Astrocyte (in vitro differentiated cells and primary cell): Measurements from ENCODE around the gene PTPRE. TPM values are rescaled to one million over a fixed set of nuclear protein-coding genes. Genes with fewer than 3 reads are reported as not detected.

Experiments
- DNase-seq: peaks from one replicate; pipeline ENCODE4 v3.0.0-alpha.2; 2010; ENCODE audit warnings: low read depth
- FAIRE-seq: peaks from 2 replicates; lab custom pipeline; 2011; peaks lifted over from hg19 to GRCh38; lab: Jason Lieb, UNC
- H2AFZ ChIP-seq: 2 replicates; pipeline ENCODE4 v1.6.0; 2012; ENCODE audit warnings: low read depth, low read length, inconsistent platforms
- H3K27ac ChIP-seq: 2 replicates; pipeline ENCODE4 v1.5.1; 2011; ENCODE audit warnings: low read depth, low read length, inconsistent platforms
- H3K27me3 ChIP-seq: 2 replicates; pipeline ENCODE4 v1.6.0; 2011; ENCODE audit warnings: low read length, inconsistent platforms; ENCODE audit not compliant: insufficient read depth
- H3K36me3 ChIP-seq: 2 replicates; pipeline ENCODE4 v1.5.1; 2011; ENCODE audit warnings: low read length, inconsistent platforms; ENCODE audit not compliant: insufficient read depth
- H3K4me1 ChIP-seq: 2 replicates; pipeline ENCODE4 v1.5.1; 2011; ENCODE audit warnings: low read length, inconsistent platforms; ENCODE audit not compliant: insufficient read depth
- H3K4me2 ChIP-seq: 2 replicates; pipeline ENCODE4 v1.6.0; 2012; ENCODE audit warnings: low read length, inconsistent platforms
- H3K4me3 ChIP-seq: 2 replicates; pipeline ENCODE4 v1.5.1; 2011; ENCODE audit warnings: low read depth, mild to moderate bottlenecking, low read length, inconsistent platforms; ENCODE audit not compliant: insufficient read depth
- H3K79me2 ChIP-seq: 2 replicates; pipeline ENCODE4 v1.6.0; 2012; ENCODE audit warnings: mild to moderate bottlenecking, low read length, inconsistent platforms; ENCODE audit not compliant: insufficient read depth
- H3K9ac ChIP-seq: 2 replicates; pipeline ENCODE4 v1.6.0; 2012; ENCODE audit warnings: mild to moderate bottlenecking, low read length, inconsistent platforms
- H3K9me3 ChIP-seq: 2 replicates; pipeline ENCODE4 v1.5.1; 2012; ENCODE audit warnings: low read depth, mild to moderate bottlenecking, low read length, inconsistent platforms; ENCODE audit not compliant: insufficient read depth
- H4K20me1 ChIP-seq: 2 replicates; pipeline ENCODE4 v1.6.0; 2012; ENCODE audit warnings: low read length, inconsistent platforms; ENCODE audit not compliant: insufficient read depth
- H3K27ac Mint-ChIP-seq: one replicate; pipeline ENCODE4 v1.8.0; 2021; ENCODE audit warnings: mild to moderate bottlenecking, mixed read lengths; ENCODE audit not compliant: unreplicated experiment
- H3K27me3 Mint-ChIP-seq: one replicate; pipeline ENCODE4 v1.8.0; 2021; ENCODE audit warnings: low read depth, mixed read lengths; ENCODE audit not compliant: unreplicated experiment
- H3K36me3 Mint-ChIP-seq: one replicate; pipeline ENCODE4 v1.8.0; 2021; ENCODE audit warnings: low read depth, mixed read lengths; ENCODE audit not compliant: unreplicated experiment
- H3K4me1 Mint-ChIP-seq: one replicate; pipeline ENCODE4 v1.8.0; 2021; ENCODE audit warnings: low read depth, mixed read lengths; ENCODE audit not compliant: unreplicated experiment
- H3K4me3 Mint-ChIP-seq: one replicate; pipeline ENCODE4 v1.8.0; 2021; ENCODE audit warnings: mild to moderate bottlenecking, moderate library complexity, mixed read lengths; ENCODE audit not compliant: unreplicated experiment
- H3K9me3 Mint-ChIP-seq: one replicate; pipeline ENCODE4 v1.8.0; 2021; ENCODE audit warnings: mild to moderate bottlenecking, mixed read lengths; ENCODE audit not compliant: unreplicated experiment
- CTCF ChIP-seq: IDR thresholded peaks from 2 replicates; pipeline ENCODE4 v1.5.1; 2011; ENCODE audit warnings: low read depth, mild to moderate bottlenecking, inconsistent platforms, low read length, moderate library complexity; ENCODE audit not compliant: insufficient read depth
- EZH2 ChIP-seq: IDR thresholded peaks from 2 replicates; pipeline ENCODE4 v1.6.1; 2012; ENCODE audit warnings: mild to moderate bottlenecking, low read length, inconsistent platforms; ENCODE audit not compliant: insufficient read depth
- total RNA-seq: library from RNA; stranded (reverse); gene quantifications from 2 replicates; pipeline ENCODE4 v1.2.1, GENCODE V29; 2021

PTPRE gene
- total RNA-seq, 1 donor from 2014 or later, result 14.1 TPM

DNA sequence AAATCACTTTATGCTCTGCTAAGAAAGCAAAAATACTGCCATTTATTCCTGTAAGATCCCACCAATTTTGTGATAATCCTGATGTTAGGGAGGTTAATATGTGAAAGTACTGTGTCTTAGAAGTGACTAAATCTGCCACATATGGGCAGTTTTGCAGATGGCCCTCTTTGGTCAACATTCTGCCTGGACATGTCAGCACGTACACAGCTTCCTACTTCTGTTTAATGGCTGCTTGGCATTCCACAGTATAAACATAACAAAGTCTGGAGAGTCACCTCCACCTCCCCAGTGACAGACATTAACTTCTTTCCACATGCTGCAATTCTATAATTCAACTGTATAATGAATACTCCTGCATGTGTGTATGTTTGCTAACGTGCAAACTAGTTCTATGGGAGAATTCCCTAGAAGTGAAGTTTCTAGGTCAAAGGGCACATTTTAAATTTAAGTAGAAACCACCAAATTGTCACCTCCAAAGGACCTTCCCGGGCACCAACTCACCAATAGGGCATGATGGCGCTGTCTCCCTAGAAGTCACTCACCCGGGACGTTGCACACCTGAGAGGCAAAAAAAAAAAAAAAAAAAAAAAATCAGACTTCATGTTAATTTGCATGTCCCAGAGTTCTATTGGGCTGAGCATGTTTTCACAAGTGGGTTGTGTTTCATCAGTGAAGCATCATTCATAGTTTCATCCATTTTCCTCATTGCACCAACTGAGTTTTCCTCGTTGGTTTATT, 180.4 kb downstream of the PTPRE start:
- Mint-ChIP-seq H3K36me3 (no peaks in the 10 kb centered on the region), H3K4me3 (no peak overlapping the region), H3K9me3 (no peaks in the 10 kb centered on the region), H3K4me1 (peaks cover 5% of the 10 kb centered on the region), H3K27me3 (peaks cover 2% of the 10 kb centered on the region), H3K27ac (no peak overlapping the region)
- Histone ChIP-seq H3K36me3 (no peaks in the 10 kb centered on the region), H2AFZ (no peak overlapping the region), H3K4me2 (no peak overlapping the region), H3K27ac (no peak overlapping the region), H3K79me2 (no peaks in the 10 kb centered on the region), H3K9me3 (no peaks in the 10 kb centered on the region), H3K9ac (no peak overlapping the region), H3K4me3 (no peak overlapping the region), H4K20me1 (no peaks in the 10 kb centered on the region), H3K4me1 (no peaks in the 10 kb centered on the region), H3K27me3 (peaks cover 4% of the 10 kb centered on the region)
- TF ChIP-seq EZH2, result no peak
- TF ChIP-seq CTCF, result no peak
- DNase-seq, result no peak
- FAIRE-seq, result no peak

GRCh38 chr10:128087884-128088709, 181.2 kb downstream of the PTPRE start:
- no peaks in the 10 kb centered on the region for H3K9me3 Mint-ChIP-seq
- Histone ChIP-seq H3K79me2 (no peaks in the 10 kb centered on the region), H3K9me3 (no peaks in the 10 kb centered on the region), H3K4me2 (no peak overlapping the region), H3K9ac (no peak overlapping the region), H3K27ac (no peak overlapping the region), H3K4me3 (no peak overlapping the region), H3K36me3 (no peaks in the 10 kb centered on the region), H3K4me1 (no peaks in the 10 kb centered on the region), H3K27me3 (peaks cover 4% of the 10 kb centered on the region), H4K20me1 (no peaks in the 10 kb centered on the region), H2AFZ (no peak overlapping the region)
- H3K27ac Mint-ChIP-seq, result no peak overlapping the region
- no peak for FAIRE-seq
- H3K27me3 Mint-ChIP-seq, result peaks cover 2% of the 10 kb centered on the region
- DNase-seq, result no peak
- H3K4me3 Mint-ChIP-seq, result no peak overlapping the region
- H3K36me3 Mint-ChIP-seq, result no peaks in the 10 kb centered on the region
- peaks cover 7% of the 10 kb centered on the region for H3K4me1 Mint-ChIP-seq
- TF ChIP-seq CTCF (peak; percentile 9), EZH2 (no peak)
